Measurements from ENCODE around the gene ETV2.

- no peak for TF ChIP-seq EZH2 (IDR thresholded peaks at IDR 0.05; ENCODE audit: borderline replicate concordance, low read depth, low read length, severe bottlenecking)
- no peak for TF ChIP-seq CTCF (IDR thresholded peaks at IDR 0.05; ENCODE audit: borderline replicate concordance, extremely low read depth, low read length, poor library complexity, severe bottlenecking)
These were observed 51.9 kb downstream of the ETV2 start for GRCh38 chr19:35693422-35693821.
